Measurements from ENCODE around the gene POLDIP2. TPM values are rescaled to one million over a fixed set of nuclear protein-coding genes. Genes with fewer than 3 reads are reported as not detected.
A peak's percentile ranks its signal among the peaks of the same experiment; 100 is the strongest.

POLDIP2 gene
- total RNA-seq, 1 experiment from 2014 or later: 82.8 TPM

GRCh38 chr17:28395426-28395825, 38.1 kb upstream of the POLDIP2 start:
- DNase-seq: no peak
- Histone ChIP-seq H2AFZ (ENCODE audit: low read length) (no peak overlapping the region), H3K23ac (ENCODE audit: insufficient read length, low read depth, low read length) (no peak overlapping the region), H3K27me3 (ENCODE audit: insufficient read depth, low read length) (no peaks in the 10 kb centered on the region), H3T11ph (ENCODE audit: low read length) (no peak overlapping the region), H3K18ac (ENCODE audit: insufficient read length, low read depth, low read length) (no peak overlapping the region), H2BK20ac (ENCODE audit: low read depth, low read length, poor library complexity, severe bottlenecking) (no peak overlapping the region), H3K9ac (ENCODE audit: extremely low read depth, insufficient read length, low read length) (no peak overlapping the region), H3K27ac (ENCODE audit: insufficient read length, low read depth, low read length) (no peak overlapping the region), H3K23me2 (ENCODE audit: insufficient read length, low read depth, low read length, poor library complexity, severe bottlenecking) (no peaks in the 10 kb centered on the region), H3K14ac (ENCODE audit: insufficient read depth, low read length) (no peak overlapping the region), H4K5ac (ENCODE audit: insufficient read length, low read depth, low read length) (no peak overlapping the region), H3K79me1 (ENCODE audit: insufficient read depth, low read depth, low read length, poor library complexity, severe bottlenecking) (no peaks in the 10 kb centered on the region), H2BK5ac (ENCODE audit: insufficient read length, low read length) (no peak overlapping the region), H3K4me2 (ENCODE audit: insufficient read depth, insufficient read length, low read length) (no peak overlapping the region), H3K79me2 (ENCODE audit: insufficient read depth, low read length) (no peaks in the 10 kb centered on the region), H2BK120ac (ENCODE audit: low read depth, low read length, poor library complexity, severe bottlenecking) (no peak overlapping the region), H3K4ac (ENCODE audit: low read depth, low read length) (no peak overlapping the region), H2BK12ac (ENCODE audit: insufficient read length, low read depth, low read length) (no peak overlapping the region), H2AK5ac (ENCODE audit: insufficient read length, low read length) (no peak overlapping the region), H2BK15ac (ENCODE audit: low read depth, low read length) (no peak overlapping the region), H4K91ac (ENCODE audit: insufficient read length, low read depth, low read length) (no peak overlapping the region), H4K8ac (replicated peaks; ENCODE audit: insufficient read length, low read depth, low read length) (no peak overlapping the region), H4K20me1 (ENCODE audit: control insufficient read depth, insufficient read depth, insufficient read length) (no peaks in the 10 kb centered on the region), H3K56ac (ENCODE audit: insufficient read length, low read depth, low read length) (no peak overlapping the region), H3K4me1 (ENCODE audit: insufficient read depth, low read length) (no peaks in the 10 kb centered on the region), H3K9me3 (ENCODE audit: control insufficient read depth, low read depth, low read length) (no peaks in the 10 kb centered on the region)
- no CpG with 5 or more reads among the region's 2 CpGs for WGBS (ENCODE audit: extremely low coverage, insufficient read length, low lambda C conversion rate)
- peak overlapping the region in 1 of 3 experiments; percentile 62; a peak in 1 of 7 replicates for H3K27ac Mint-ChIP-seq
- H3K36me3 Mint-ChIP-seq (ENCODE audit: insufficient read depth in 1 of 3, low read depth in 3 of 3): peaks cover 1 to 7% (median 5%) of the 10 kb centered on the region in 3 experiments; a peak in 4 of 7 replicates
- peaks cover 3 to 11% of the 10 kb centered on the region in 2 experiments; a peak in 3 of 4 replicates for H3K4me1 Mint-ChIP-seq
- no peak overlapping the region for H3K4me3 Mint-ChIP-seq
- no peaks in the 10 kb centered on the region for H3K9me3 Mint-ChIP-seq
- H3K27me3 Mint-ChIP-seq (ENCODE audit: low read depth): peaks cover 34% of the 10 kb centered on the region
- no peak for TF ChIP-seq CTCF (conservative IDR thresholded peaks at IDR 0.05)
